Osteocyte (in vitro differentiated cells): ENCODE measurements around the gene HIVEP3. TPM values are rescaled to one million over a fixed set of nuclear protein-coding genes. Genes with fewer than 3 reads are reported as not detected.

Experiments used
- DNase-seq: peaks from one replicate; pipeline ENCODE4 v3.0.0; 2021; ENCODE audit warnings: mixed read lengths; ENCODE audit not compliant: unreplicated experiment; ENCODE audit errors: extremely low spot score
- H3K27ac Mint-ChIP-seq: one replicate; pipeline ENCODE4 v1.8.0; 2021; ENCODE audit warnings: mild to moderate bottlenecking, mixed read lengths; ENCODE audit not compliant: unreplicated experiment
- H3K27me3 Mint-ChIP-seq: one replicate; pipeline ENCODE4 v1.8.0; 2021; ENCODE audit warnings: mixed read lengths; ENCODE audit not compliant: unreplicated experiment
- H3K36me3 Mint-ChIP-seq: one replicate; pipeline ENCODE4 v1.8.0; 2021; ENCODE audit warnings: mixed read lengths; ENCODE audit not compliant: unreplicated experiment
- H3K4me1 Mint-ChIP-seq: one replicate; pipeline ENCODE4 v1.8.0; 2021; ENCODE audit warnings: mixed read lengths; ENCODE audit not compliant: unreplicated experiment
- H3K4me3 Mint-ChIP-seq: one replicate; pipeline ENCODE4 v1.8.0; 2021; ENCODE audit warnings: mild to moderate bottlenecking, moderate library complexity, mixed read lengths; ENCODE audit not compliant: unreplicated experiment
- H3K9me3 Mint-ChIP-seq: one replicate; pipeline ENCODE4 v1.8.0; 2021; ENCODE audit warnings: mixed read lengths; ENCODE audit not compliant: unreplicated experiment
- CTCF ChIP-seq: fragments of 200-600 bp; sonication (generic); IDR thresholded peaks from 2 replicates; pipeline ENCODE4 v1.5.0; 2021; ENCODE audit warnings: antibody characterized with exemption, mild to moderate bottlenecking, moderate library complexity
- total RNA-seq: library from RNA; stranded (reverse); gene quantifications from 2 replicates; pipeline ENCODE4 v1.2.1, GENCODE V29; 2021

The HIVEP3 gene
- total RNA-seq, 1 donor from 2014 or later, result 0.97 TPM

GRCh38 chr1:41652384-41653265 is 266.1 kb downstream of the HIVEP3 start:
- H3K27me3 Mint-ChIP-seq, result no peaks in the 10 kb centered on the region
- no peak for TF ChIP-seq CTCF
- H3K9me3 Mint-ChIP-seq, result no peaks in the 10 kb centered on the region
- peaks cover 12% of the 10 kb centered on the region for H3K4me1 Mint-ChIP-seq
- DNase-seq, result no peak
- no peak overlapping the region for H3K27ac Mint-ChIP-seq
- H3K4me3 Mint-ChIP-seq, result no peak overlapping the region
- H3K36me3 Mint-ChIP-seq, result no peaks in the 10 kb centered on the region

- H3K4me1 Mint-ChIP-seq, result peaks cover 12% of the 10 kb centered on the region
- H3K4me3 Mint-ChIP-seq, result no peak overlapping the region
- no peaks in the 10 kb centered on the region for H3K27me3 Mint-ChIP-seq
- no peak for DNase-seq
- peak overlapping the region; percentile 39 for H3K27ac Mint-ChIP-seq
- H3K36me3 Mint-ChIP-seq, result no peaks in the 10 kb centered on the region
- H3K9me3 Mint-ChIP-seq, result no peaks in the 10 kb centered on the region
- no peak for TF ChIP-seq CTCF
Measured at GRCh38 chr1:41650028-41650880, 268.5 kb downstream of the HIVEP3 start.

- no peaks in the 10 kb centered on the region for H3K36me3 Mint-ChIP-seq
- DNase-seq, result no peak
- H3K27me3 Mint-ChIP-seq, result no peaks in the 10 kb centered on the region
- H3K9me3 Mint-ChIP-seq, result no peaks in the 10 kb centered on the region
- no peak overlapping the region for H3K4me3 Mint-ChIP-seq
- no peak for TF ChIP-seq CTCF
- H3K27ac Mint-ChIP-seq, result no peak overlapping the region
- H3K4me1 Mint-ChIP-seq, result peaks cover 12% of the 10 kb centered on the region
Measured at GRCh38 chr1:41649396-41650027, 269.2 kb downstream of the HIVEP3 start.

DNA sequence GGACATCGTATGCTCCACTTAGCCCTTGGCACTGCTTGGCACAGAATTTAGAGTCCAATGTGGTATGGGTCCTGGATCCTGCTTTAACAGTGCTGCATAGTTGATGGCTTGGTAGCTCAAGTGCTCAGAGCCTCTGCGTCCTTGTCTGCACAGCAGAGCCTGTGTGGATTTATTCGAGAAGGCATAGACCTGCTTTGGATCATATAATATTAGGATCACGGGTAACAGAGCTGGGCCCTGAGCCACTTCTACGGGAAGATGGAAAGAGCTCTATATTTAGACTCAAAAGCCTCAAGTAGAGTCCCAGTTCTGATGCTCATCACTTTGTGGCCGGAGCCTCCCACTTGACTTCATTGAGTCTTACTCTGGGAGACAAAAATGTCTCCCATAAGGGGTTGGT is 269.9 kb downstream of the HIVEP3 start:
- Mint-ChIP-seq H3K4me3 (no peak overlapping the region), H3K9me3 (no peaks in the 10 kb centered on the region), H3K36me3 (no peaks in the 10 kb centered on the region), H3K4me1 (peaks cover 12% of the 10 kb centered on the region), H3K27me3 (no peaks in the 10 kb centered on the region), H3K27ac (no peak overlapping the region)
- TF ChIP-seq CTCF, result no peak
- DNase-seq, result no peak
